NCI-H1436 treated with DMSO at 0.1 percent for 48 hours (cell line): ENCODE data around the gene PHC2.
A peak's percentile ranks its signal among the peaks of the same experiment; 100 is the strongest.
"Not testable (repeated sequence)": the region's sequence is repeated elsewhere in the genome, so short reads cannot be mapped to it uniquely, and the experiment has no call there.

Experiments
- DNase-seq: peaks from one replicate; lab custom pipeline; 2025; lab: John Stamatoyannopoulos, UW

PHC2 gene

DNA sequence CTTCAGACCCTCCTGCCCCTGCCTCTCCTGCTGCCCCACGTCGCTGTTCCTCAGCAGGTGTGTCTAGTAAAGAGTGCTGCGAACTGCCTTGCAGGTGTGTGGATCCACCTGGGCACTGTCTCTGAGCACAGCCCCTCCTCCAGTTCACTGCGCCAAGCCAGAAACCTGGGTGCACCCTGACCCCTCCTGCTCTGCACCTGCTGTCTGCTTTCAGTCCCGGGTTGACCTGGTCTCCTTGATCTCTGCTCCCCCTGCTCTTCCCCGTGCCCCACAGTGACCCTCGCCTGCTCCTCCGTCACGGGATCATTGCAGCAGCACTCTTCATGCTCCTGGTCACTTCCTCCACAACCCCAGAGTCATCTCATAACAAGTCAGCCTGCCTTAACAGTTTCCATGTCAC, 116.5 kb downstream of the PHC2 start:
- DNase-seq = no peak

DNA sequence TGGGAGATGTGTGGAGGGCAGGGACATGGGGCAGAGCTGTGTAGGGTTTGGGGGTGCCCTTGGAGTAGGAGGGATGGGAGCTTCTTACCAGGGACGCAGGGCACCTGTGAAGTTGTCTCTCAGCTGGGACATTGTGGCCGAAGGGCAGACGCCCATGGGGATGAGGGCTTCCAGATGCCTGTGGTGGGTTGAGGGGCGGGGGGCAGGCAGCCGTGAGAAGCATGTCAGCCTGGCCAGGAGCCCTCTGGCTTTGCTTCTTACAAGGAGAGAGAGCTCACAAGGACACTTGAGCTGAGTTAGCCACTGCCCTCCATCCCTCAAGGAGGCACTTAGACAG, 118.5 kb downstream of the PHC2 start:
- no peak for DNase-seq

DNA sequence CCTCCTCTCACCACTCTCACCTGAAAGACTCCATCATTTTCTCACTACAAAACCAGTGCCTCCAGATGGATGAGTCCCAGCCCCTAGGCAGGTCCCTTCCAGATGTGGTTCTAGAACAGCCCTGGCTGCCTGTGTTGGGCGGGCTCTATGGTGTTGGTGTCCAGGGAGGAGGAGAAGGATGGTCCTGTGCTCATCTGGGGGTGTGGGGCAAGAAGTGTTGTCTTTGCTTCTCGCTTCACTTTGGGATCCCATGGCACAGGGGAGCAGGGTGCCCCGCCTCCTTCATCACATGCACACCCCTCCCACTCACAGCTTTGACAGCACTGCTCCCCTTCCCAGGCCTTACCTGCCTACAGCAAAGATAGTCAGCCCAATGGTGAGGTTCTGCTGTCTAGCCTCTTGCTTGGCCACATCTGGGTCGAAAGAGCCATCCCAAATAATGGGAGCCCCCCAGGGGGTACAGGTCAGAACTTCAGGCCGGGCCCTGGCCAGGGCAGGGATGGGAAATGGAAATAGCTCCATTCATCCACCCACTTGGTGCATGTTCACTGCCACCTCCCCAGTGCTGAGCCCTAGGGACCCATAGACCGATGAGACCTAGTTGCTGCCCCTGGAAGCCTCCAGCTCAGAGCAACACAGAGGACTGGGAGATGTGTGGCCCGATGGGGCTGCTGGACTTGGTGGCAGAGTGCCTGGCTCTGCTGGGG, 119.0 kb downstream of the PHC2 start:
- DNase-seq = no peak

DNA sequence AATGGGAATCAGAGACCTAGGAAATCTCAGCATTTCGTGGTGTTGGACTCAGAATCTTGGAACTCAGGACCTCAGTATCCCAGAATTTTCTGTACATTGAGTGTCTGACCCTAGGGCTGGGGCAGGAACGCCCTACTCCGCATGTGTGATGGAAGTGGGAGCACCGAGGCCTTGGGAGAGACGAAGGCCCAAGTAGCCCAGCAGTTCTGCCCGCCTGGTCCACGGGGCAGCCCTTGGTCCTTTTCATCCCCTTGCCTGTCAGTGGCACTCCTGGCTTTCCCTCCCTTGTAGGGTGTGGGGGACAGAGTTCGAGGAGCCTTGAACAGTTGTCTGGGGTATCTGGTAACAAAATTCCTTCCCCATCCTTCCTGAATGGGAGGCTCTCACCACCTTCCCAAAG, 120.2 kb downstream of the PHC2 start:
- no peak for DNase-seq

DNA sequence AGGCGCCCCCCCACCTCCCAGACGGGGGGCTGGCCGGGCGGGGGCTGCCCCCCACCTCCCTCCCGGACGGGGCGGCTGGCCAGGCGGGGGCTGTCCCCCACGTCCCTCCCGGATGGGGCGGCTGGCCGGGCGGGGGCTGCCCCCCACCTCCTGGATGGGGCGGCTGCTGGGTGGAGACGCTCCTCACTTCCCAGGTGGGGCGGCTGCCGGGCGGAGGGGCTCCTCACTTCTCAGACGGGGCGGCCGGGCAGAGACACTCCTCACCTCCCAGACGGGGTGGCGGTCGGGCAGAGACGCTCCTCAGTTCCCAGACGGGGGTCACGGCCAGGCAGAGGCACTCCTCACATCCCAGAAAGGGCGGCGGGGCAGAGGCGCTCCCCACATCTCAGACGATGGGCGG, 121.5 kb downstream of the PHC2 start:
- DNase-seq = not testable (repeated sequence)

DNA sequence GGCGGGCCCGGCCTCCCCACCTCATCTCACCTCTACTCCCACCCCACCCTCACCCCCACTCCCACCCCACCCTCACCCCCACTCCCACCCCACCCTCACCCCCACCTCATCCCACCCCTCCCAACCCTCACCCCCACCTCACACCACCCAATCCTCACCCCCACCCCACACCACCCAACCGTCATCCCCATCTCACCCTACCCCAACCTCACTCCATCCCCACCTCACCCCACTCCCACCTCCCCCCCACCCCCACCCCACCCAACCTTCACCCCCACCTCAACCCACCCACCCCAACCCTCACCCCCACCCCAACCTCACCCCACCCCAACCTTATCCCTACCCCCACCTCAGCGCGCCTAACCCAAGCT, 123.4 kb downstream of the PHC2 start:
- DNase-seq = no peak

DNA sequence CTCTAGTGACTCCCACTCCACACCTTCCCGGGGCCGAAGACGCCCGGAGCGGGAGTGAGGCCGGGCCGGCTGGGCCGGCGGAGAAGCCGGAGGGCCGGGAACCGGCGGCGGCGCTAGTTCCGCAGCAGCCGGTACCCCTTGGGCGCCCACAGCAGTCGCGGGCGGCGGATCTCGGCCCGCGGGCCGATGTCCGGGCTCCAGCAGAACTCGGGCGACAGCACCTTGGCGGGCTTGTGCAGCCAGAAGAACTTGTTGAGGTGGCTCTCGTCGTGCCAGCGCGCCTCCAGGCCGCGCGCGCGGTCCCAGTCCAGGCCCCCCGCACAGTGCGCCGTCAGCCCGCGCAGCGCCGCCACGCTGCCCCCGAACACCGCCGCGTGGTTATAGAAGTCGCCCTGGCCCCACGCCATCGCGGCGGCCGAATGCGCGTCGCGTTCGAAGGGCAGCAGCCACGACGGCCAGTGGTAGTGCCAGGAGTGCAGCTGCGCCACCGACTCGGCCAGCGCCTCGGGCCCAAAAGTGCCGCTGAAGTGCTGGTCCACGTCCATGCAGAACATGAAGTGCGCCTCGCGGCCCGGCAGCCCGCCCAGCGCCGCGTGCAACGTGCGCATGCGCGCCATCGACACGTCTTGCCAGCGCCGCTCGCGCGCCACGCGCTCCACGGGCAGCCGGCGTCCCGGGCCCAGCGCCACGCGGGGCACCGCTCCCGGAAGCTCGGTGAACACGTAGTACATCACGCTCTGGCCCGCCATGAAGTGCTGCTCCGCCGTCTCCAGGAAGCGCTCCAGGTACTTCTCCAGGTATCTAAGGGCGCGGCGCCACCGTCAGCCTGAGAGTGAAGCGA, 124.0 kb downstream of the PHC2 start:
- no peak for DNase-seq

DNA sequence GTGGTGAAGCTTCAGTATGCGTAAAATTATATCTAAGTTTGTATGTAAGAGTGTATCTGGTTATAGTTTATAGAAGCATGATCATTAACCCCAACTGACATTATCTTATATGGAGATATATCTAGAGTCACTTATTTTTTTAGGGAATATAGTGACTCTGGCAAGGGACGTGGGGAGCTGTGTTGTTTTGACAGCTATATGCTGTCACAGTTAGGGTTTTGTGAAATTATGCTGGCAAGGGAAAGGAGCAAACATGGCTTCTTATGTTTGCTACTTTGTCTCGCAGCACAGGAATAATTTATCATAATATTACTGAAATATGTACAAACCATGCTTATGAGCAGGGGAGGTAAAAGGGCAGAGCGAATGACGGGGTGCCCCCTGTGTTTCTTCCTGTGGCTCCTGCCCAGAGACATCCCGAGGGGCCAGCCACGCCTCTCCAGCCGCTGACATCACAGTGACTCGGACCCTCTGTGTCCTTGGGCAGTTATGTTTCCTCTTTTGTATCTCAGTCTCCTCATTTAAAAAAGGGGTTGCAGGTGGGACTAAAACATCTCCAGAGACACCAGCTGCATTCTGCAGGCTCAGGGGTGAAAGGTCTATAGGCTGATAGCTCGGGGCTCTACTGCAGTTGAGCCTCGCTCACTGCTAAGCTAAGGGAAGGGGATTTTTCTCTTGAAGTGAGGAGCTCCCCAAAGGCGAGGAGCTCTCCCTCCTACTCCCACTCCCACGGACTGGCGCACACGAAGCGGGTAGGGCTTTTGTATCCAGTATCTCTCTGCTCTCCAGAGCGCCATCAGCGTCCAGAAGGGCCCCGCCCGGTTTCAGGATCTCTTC, 124.9 kb downstream of the PHC2 start:
- DNase-seq = no peak

DNA sequence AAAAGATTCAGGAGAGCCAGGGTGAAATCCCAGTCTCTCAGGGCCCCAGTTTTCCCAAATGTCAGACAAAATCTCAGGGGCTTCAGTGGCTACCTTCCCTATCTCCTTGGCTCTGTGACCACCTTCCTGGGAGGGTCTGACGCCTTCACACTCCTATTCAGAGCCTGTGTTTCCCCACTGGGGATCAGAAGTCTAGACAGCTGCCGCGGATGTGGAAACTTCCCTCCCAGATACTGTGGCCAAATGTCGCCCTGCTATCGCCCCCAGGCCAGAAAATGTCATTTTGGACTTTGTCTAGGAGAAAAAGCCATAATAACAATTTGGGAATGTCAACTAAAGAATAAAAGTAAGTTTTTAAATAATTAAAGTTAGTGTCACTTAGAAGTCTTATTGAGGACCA, 125.9 kb downstream of the PHC2 start:
- no peak for DNase-seq

DNA sequence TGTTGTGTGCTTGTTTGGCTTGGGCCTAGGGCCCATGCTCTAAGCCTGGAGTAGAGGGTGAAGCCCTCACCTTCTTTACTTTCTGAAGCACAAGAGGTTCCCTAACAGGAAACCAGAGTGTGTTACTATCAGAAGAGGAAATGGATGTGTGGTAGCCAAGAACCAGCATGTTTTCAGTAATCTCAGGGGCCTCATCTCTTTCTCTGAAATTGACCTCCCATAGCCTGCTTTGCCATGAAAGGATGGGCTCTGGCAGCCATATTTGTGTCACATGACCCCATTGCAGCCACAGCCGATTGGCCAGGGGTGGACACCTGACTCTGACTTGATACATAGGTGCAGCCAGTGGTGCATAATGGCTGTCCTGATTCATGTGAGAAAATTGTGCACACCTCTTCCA, 128.6 kb downstream of the PHC2 start:
- DNase-seq = no peak

DNA sequence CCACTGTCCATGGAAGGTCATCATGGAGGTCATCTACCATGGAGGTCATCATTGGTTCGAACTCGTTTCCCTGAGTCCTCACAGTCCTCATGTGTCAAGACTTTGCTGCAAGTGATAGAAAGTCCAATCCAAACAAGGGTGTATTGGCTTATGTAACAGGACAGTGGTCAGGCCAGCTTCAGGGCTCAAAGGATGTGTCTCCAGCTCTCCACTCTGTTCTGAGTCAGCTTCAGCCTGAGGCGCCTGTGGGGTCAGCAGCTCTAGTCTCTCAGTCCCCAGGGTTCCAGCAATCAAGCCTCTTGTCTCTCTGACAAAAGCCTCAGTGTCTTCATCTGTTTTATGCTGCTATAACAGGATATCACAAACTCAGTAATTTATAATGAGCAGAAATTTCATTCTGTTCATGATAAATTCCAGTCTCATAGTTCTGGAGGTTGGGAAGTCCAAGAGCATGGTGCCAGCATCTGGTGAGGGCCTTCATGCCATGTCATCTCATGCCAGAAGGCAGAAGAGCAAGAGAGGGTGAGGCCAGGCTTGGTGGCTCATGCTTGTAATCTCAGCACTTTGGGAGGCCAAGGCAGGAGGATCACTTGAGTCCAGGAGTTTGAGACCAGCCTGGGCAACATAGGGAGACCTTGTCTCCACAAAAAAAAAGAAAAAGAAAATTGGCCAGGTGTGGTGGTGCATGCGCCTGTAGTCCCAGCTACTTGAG, 129.5 kb downstream of the PHC2 start:
- DNase-seq = no peak

DNA sequence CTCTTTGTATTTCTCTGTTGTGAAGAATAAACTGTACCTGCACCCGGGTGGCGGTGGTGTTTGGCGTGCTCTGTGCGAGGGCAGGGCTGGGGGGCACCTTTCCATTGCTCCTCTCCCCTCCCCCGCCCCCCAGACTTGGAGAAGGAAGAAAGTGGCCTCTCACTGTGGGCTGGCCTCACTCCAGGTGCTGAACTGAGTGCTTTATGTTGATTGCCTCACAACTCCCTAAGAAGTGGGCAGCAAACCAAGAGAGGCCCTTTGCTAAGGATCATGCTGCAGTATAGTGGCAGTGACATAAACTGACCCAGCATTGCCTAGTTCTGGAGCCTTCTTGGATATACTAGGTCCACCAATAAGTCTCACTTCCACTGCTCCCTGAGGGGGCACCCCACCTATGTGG, 130.2 kb downstream of the PHC2 start:
- no peak for DNase-seq

DNA sequence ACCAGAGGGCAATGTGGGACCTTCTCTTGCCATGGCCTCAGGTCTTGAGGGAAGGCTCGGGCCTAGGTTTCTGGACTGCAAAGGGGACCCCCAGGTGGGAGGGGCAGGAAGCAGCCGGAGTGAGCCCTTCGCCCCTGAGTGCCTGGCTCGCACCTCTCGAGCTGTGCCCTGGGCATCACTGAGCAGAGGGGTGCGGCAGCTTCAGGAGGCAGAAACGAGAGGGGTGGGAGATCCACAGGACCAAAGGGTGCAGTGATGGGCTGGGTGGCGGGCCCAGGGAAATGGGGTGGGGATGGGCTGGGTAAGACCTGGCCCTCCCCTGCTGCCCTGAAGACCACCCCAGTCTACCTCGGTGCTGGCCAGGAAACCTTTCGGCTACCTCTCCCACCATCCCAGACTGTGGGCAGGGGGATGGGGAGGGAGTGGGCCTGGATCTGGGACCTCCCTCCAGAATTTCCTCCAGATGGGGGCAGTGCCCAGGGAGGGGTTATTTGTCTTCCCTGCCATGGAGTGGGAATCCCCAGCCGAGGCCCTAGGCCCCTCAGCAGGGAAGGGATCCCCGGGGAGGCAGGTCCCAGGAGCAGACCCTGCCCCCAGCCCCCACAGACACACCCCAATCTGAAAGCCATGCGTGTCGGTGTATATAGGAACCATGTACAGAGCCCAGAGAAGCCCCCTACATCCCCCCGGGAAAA, 131.3 kb downstream of the PHC2 start:
- DNase-seq = no peak

DNA sequence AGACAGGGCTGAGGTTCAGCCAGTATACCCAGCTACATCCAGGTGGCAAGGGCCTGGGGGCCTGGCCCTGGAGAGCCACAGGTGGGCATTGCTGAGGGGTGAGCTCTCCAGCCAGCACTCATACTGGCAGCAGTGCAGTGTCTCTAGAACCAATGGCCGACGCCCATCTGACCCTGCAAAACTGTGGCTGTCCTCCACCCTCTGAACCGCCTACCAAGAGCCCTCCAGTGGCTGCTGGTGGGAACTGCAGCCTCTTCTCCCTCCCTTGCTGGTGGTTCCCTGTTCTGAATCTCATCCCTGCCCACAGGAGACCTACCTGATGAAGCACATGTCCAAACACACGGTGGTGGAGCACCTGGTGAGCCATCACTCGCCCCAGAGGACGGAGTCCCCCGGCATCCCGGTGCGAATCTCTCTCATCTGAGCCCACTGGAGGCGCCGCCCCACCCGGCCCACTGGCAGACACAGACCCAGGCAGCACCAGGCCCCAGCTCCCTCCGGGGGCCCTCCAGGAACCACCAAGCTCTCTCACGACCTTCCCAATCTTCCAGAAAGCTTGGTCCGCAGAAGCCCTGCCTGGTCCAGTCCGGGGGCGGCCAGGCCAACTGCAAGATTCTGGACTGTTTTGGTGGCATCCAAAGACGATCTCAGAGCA, 132.1 kb downstream of the PHC2 start:
- no peak for DNase-seq

DNA sequence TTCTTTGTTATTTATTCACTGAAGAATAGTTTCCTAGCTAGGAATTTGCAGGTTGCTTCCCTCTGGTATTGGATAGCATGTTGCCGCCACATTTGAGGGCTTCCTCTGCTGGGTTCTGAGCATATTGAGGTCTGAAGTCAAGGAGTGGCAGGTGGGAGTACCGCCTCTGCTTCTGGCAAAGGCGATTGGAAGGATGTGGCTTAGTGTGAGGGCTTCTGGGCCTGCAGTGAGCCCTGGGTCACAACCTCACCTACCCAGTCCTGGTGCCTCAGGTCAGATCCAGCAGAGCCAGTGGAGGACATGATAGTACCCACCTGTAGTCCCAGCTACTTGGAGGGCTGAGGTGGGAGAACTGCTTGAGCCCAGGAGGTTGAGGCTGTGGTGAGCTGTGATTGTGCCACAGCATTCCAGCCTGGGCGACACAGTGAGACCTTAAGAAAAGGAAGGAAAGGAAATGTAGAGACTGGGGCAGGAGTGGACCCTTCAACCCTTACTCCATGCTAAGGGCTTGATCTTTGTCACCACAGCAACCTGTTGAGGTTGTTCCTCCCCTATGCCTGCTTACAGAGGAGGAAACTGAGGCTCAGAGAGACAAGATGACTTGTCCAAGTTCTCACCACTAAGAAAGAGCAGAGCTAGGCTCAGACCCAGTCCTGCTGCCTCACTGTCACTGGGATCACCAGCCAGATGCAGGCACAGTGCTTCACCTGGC, 132.8 kb downstream of the PHC2 start:
- no peak for DNase-seq

DNA sequence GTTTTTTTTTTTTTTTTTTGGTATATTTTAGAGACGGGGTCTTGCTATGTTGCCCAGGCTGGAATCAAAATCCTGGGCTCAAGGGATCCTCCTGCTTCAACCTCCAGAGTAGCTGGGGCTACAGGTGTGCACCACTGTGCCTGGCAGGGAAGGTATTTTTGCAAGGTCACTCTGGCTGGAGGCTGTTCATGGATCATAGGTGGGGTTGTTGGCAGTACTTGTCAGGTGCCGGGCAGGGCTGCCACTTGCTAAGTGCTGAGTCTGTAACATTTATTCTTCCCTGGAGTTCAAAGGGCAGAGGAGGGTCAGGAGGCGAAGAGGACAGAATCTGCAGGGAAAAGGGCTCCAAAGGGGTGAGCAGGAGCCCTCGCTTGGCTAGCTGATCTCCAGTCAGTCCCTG, 134.1 kb downstream of the PHC2 start:
- no peak for DNase-seq

DNA sequence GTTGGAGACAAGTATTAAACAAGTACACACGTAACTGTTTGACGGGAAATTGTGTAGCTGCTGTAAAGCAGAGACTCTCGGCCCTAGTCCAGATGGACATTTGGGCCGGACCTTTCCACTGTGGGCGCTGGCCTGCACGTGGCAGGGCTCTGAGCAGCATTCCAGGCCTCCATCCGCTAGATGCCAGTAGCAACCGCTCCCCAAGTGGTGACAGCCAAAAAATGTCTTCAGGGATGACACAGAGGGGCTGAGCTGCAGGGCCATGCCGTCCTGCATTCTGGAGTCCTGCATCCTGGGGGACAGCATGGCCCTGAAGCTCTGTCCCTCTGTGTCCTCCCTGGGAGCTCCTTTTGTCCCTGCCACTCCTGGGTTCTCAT, 134.8 kb downstream of the PHC2 start:
- DNase-seq = no peak

DNA sequence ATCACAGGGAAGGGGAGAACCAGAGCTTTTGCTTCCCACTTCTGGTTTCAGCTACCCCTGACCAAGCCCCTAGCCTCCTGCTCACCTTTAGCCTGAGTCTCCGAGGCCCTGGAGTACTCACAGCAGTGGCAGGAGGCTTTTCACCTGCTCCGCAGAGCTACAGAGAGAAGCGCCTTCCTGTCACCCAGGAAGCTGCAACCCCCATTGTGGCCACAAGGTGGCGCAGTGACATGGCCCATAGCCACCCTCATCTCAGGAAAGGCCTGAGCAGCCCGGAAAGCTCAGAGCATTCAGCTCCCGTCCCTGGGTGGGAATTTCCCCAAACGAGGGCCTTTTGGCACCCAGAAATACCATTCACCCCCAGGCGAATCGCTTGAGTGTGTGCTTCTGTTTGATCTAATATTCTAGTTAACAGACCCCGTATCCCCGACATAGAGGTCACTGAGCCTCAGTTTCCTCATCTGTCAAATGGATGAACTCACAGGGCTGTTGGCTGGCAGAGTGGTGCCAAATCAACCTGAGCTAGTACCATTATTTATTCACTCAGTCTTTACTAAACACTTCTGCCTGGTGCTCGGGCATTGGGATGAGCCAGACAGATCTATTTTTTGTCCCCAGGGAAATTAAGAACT, 135.3 kb downstream of the PHC2 start:
- peak; percentile 9 for DNase-seq

DNA sequence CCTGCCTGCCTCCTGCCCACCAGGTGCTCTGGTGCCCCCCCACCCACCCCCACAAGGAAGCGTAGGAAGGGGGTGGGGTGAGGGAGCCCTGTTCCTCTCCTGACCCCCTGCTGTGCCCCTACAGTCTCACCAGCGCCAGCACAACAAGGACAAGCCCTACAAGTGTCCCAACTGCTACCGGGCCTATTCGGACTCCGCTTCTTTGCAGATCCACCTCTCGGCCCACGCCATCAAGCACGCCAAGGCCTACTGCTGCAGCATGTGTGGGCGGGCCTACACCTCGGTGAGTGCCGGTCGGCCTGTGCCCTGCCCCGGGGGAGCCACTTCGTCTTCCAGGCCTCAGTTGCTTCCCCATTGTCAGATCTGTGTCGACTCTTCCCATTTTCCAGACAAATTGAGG, 135.9 kb downstream of the PHC2 start:
- no peak for DNase-seq
